ENCODE data around the gene FRMPD3.
"Not testable (repeated sequence)": the region's sequence is repeated elsewhere in the genome, so short reads cannot be mapped to it uniquely, and the experiment has no call there.

Gene FRMPD3

DNA sequence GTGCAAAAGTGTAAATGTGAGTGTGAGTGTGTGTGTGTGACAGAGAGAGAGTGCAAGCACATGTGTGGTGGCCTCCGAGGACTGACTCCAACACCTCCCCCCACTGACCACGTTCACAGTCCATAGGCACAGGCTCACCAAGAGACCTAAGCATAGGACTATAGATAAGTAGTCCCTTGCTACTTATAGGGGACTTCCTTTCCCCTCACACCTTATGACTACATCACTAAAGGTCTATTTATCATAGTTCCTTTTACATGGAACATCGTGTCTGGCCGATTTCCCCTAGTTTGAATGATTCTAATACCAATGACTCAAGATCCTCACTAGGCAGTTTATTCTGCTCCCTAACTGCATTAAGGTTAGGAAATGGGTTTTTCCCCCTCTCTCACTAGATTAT is 17.8 kb downstream of the FRMPD3 start:
- H3K4me3 ChIP-seq (ENCODE audit: low read length), result no peak overlapping the region
- no peaks in the 10 kb centered on the region; the same call in 1 of the 2 replicates for H3K36me3 ChIP-seq (ENCODE audit: control insufficient read depth, low read length)
- no peaks in the 10 kb centered on the region for H3K9me2 ChIP-seq (replicated peaks; ENCODE audit: control insufficient read depth, low read length)
- peak overlapping the region; percentile 26; the same call in 1 of the 2 replicates for H3K4me2 ChIP-seq (ENCODE audit: low read length)
- H3K79me2 ChIP-seq (ENCODE audit: control insufficient read depth, low read length), result no peaks in the 10 kb centered on the region
- no peak for TF ChIP-seq EZH2phosphoT487 (IDR thresholded peaks at IDR 0.05; ENCODE audit: borderline replicate concordance, low read length)
- TF ChIP-seq CTCF (IDR thresholded peaks at IDR 0.05; ENCODE audit: low read depth, low read length, poor library complexity, severe bottlenecking), result no peak
- H4K20me1 ChIP-seq (ENCODE audit: control insufficient read depth, insufficient read depth, low read depth, low read length), result no peaks in the 10 kb centered on the region
- H3K27me3 ChIP-seq (ENCODE audit: control insufficient read depth, low read length), result no peaks in the 10 kb centered on the region
- H3K4me1 ChIP-seq (ENCODE audit: control insufficient read depth, low read length), result peaks cover 79% of the 10 kb centered on the region
- no peaks in the 10 kb centered on the region for H3K9me3 ChIP-seq (ENCODE audit: control insufficient read depth, insufficient read depth, low read length)
- H3F3A ChIP-seq (ENCODE audit: control insufficient read depth, insufficient read depth), result no peaks in the 10 kb centered on the region
- peak overlapping the region; percentile 74; the same call in 1 of the 2 replicates for H3K27ac ChIP-seq (ENCODE audit: low read depth, low read length)

DNA sequence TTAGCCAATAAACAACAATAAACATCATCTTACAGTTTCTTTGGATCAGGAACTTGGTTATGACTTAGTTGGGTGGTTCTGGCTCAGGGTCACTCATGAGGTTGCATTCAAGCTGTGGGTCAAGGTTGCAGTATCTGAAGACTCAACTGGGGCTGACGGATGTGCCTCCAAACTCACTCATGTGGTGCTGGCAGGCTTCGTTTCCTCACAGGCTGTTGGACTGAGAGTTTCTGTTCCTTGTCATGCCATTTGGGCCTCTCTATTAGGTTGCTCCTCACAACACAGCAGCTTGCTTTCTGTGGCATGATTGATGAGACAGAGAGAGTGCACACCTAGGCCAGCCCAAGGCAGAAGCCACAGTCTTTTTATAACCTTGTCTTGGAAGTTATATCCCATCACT is 20.7 kb downstream of the FRMPD3 start:
- TF ChIP-seq EZH2phosphoT487 (IDR thresholded peaks at IDR 0.05; ENCODE audit: borderline replicate concordance, low read length) (no peak), CTCF (IDR thresholded peaks at IDR 0.05; ENCODE audit: low read depth, low read length, poor library complexity, severe bottlenecking) (no peak)
- H3K27ac ChIP-seq (ENCODE audit: low read depth, low read length), result peak overlapping the region; percentile 21; the same call in 1 of the 2 replicates
- H3F3A ChIP-seq (ENCODE audit: control insufficient read depth, insufficient read depth), result no peaks in the 10 kb centered on the region
- H3K4me2 ChIP-seq (ENCODE audit: low read length), result peak overlapping the region; percentile 40
- no peaks in the 10 kb centered on the region for H3K36me3 ChIP-seq (ENCODE audit: control insufficient read depth, low read length)
- no peaks in the 10 kb centered on the region for H3K27me3 ChIP-seq (ENCODE audit: control insufficient read depth, low read length)
- H4K20me1 ChIP-seq (ENCODE audit: control insufficient read depth, insufficient read depth, low read depth, low read length), result no peaks in the 10 kb centered on the region
- H3K4me1 ChIP-seq (ENCODE audit: control insufficient read depth, low read length), result peaks cover 57% of the 10 kb centered on the region
- no peaks in the 10 kb centered on the region for H3K79me2 ChIP-seq (ENCODE audit: control insufficient read depth, low read length)
- no peaks in the 10 kb centered on the region for H3K9me3 ChIP-seq (ENCODE audit: control insufficient read depth, insufficient read depth, low read length)
- H3K4me3 ChIP-seq (ENCODE audit: low read length), result peak overlapping the region; percentile 20; the same call in 1 of the 2 replicates
- no peaks in the 10 kb centered on the region for H3K9me2 ChIP-seq (replicated peaks; ENCODE audit: control insufficient read depth, low read length)

DNA sequence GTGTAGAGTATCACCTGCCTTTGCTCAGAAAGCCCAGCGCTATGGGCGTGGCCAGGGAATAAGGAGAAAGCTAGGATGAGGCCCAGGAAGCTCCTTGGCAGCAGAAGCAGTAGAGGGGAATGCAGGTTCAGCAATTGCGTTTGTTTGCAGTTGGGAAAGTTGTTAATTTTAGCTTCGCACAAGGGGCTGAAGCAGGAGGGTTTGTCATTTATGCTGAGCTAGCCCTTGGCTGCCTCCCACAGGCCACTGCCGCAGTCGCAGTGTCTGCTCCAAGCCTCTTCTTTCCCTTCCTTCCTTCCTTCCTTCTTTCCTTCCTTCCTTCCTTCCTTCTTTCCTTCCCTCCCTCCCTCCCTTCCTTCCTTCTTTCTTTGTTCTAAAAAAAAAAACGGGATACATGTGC is 21.5 kb downstream of the FRMPD3 start:
- no peaks in the 10 kb centered on the region for H4K20me1 ChIP-seq (ENCODE audit: control insufficient read depth, insufficient read depth, low read depth, low read length)
- H3K27ac ChIP-seq (ENCODE audit: low read depth, low read length), result no peak overlapping the region
- no peaks in the 10 kb centered on the region for H3K36me3 ChIP-seq (ENCODE audit: control insufficient read depth, low read length)
- no peaks in the 10 kb centered on the region for H3K9me3 ChIP-seq (ENCODE audit: control insufficient read depth, insufficient read depth, low read length)
- no peaks in the 10 kb centered on the region for H3F3A ChIP-seq (ENCODE audit: control insufficient read depth, insufficient read depth)
- TF ChIP-seq CTCF (IDR thresholded peaks at IDR 0.05; ENCODE audit: low read depth, low read length, poor library complexity, severe bottlenecking), result peak; percentile 21
- TF ChIP-seq EZH2phosphoT487 (IDR thresholded peaks at IDR 0.05; ENCODE audit: borderline replicate concordance, low read length), result no peak
- H3K4me1 ChIP-seq (ENCODE audit: control insufficient read depth, low read length), result peaks cover 52% of the 10 kb centered on the region
- no peak overlapping the region for H3K4me3 ChIP-seq (ENCODE audit: low read length)
- no peaks in the 10 kb centered on the region for H3K79me2 ChIP-seq (ENCODE audit: control insufficient read depth, low read length)
- no peaks in the 10 kb centered on the region for H3K9me2 ChIP-seq (replicated peaks; ENCODE audit: control insufficient read depth, low read length)
- no peaks in the 10 kb centered on the region for H3K27me3 ChIP-seq (ENCODE audit: control insufficient read depth, low read length)
- peak overlapping the region; percentile 40; the same call in 1 of the 2 replicates for H3K4me2 ChIP-seq (ENCODE audit: low read length)

GRCh38 chrX:107471420-107471819 is 22.0 kb downstream of the FRMPD3 start:
- not testable (repeated sequence) for H3K36me3 ChIP-seq (ENCODE audit: control insufficient read depth, low read length); H3K27me3 ChIP-seq (ENCODE audit: control insufficient read depth, low read length); H3K27ac ChIP-seq (ENCODE audit: low read depth, low read length); H3K9me2 ChIP-seq (replicated peaks; ENCODE audit: control insufficient read depth, low read length); H3K4me3 ChIP-seq (ENCODE audit: low read length); H3K79me2 ChIP-seq (ENCODE audit: control insufficient read depth, low read length); H3F3A ChIP-seq (ENCODE audit: control insufficient read depth, insufficient read depth); H3K4me2 ChIP-seq (ENCODE audit: low read length); H4K20me1 ChIP-seq (ENCODE audit: control insufficient read depth, insufficient read depth, low read depth, low read length); H3K9me3 ChIP-seq (ENCODE audit: control insufficient read depth, insufficient read depth, low read length)
- H3K4me1 ChIP-seq (ENCODE audit: control insufficient read depth, low read length), result peaks cover 48% of the 10 kb centered on the region

Data from DOHH2 (cell line).